22Rv1 (cell line): ENCODE measurements around the gene SDHB.

Experiments
- CTCF ChIP-seq: fragments of 450-650 bp; IDR thresholded peaks from 2 replicates; pipeline ENCODE4 v1.5.1; 2017; ENCODE audit warnings: mild to moderate bottlenecking
- ZFX ChIP-seq: fragments of 450-650 bp; IDR thresholded peaks from 2 replicates; pipeline ENCODE4 v1.6.1; 2017; ENCODE audit warnings: antibody characterized with exemption, borderline replicate concordance

GRCh38 chr1:17097787-17098186, 44.0 kb upstream of the SDHB start:
- TF ChIP-seq CTCF (no peak), ZFX (no peak)
